SK-N-MC (cell line): ENCODE measurements around the gene LINC01488.

Experiments used
- DNase-seq: peaks from one replicate; pipeline ENCODE4 v3.0.0-alpha.2; 2011; ENCODE audit warnings: low read depth, low spot score
- H3K27ac ChIP-seq: fragments of 200-600 bp; sonication (generic); 2 replicates; pipeline ENCODE4 v1.5.1; 2016; ENCODE audit warnings: mixed run types
- H3K36me3 ChIP-seq: fragments of 200-600 bp; sonication (generic); 2 replicates; pipeline ENCODE4 v1.6.1; 2017; ENCODE audit warnings: antibody characterized with exemption, low read length, mixed read lengths; ENCODE audit not compliant: insufficient read depth
- H3K4me3 ChIP-seq: fragments of 200-600 bp; sonication (generic); 2 replicates; pipeline ENCODE4 v1.5.1; 2016
- H3K9ac ChIP-seq: fragments of 200-600 bp; sonication (generic); 2 replicates; pipeline ENCODE4 v1.8.0; 2017; ENCODE audit warnings: mixed run types, mixed read lengths; ENCODE audit not compliant: insufficient read length
- H3K9me3 ChIP-seq: fragments of 200-600 bp; sonication (generic); 2 replicates; pipeline ENCODE4 v1.6.1; 2017; ENCODE audit warnings: low read depth, mild to moderate bottlenecking, antibody characterized with exemption, low read length, moderate library complexity, mixed read lengths
- EZH2 ChIP-seq: fragments of 200-600 bp; sonication (generic); IDR thresholded peaks from one replicate; pipeline ENCODE4 v1.6.1; 2017; ENCODE audit warnings: antibody characterized with exemption
- FOXP2 ChIP-seq: optimal IDR thresholded peaks from 2 replicates; pipeline ENCODE3; 2011; ENCODE audit warnings: mild to moderate bottlenecking, moderate library complexity; ENCODE audit not compliant: insufficient read depth; ENCODE audit errors: extremely low read length, control extremely low read depth
- POLR2AphosphoS5 ChIP-seq: IDR thresholded peaks from 2 replicates; pipeline ENCODE4 v1.6.1; 2012; ENCODE audit warnings: mild to moderate bottlenecking, low read depth, low read length, borderline replicate concordance

LINC01488 gene

DNA sequence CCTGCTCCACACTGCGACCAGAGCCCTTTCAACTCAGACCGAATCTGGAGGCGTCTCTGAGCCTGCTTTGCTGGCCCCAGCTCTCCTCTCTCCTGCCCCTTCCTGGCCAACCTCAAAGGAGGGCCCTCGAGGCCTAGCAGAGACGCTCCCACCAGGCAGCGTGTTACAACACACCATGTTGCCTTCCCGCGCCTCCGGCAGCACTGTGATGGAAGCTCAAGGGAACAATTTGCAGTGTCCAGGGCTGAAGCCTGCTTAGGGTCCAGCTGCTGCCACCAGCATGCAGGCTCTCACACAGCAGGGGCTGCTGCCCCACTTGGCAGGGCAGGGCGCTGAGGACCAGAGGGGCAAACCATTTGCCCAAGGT, 18.4 kb downstream of the LINC01488 start:
- H3K36me3 ChIP-seq: no peaks in the 10 kb centered on the region
- no peak overlapping the region for H3K9ac ChIP-seq
- H3K27ac ChIP-seq: no peak overlapping the region
- DNase-seq: no peak
- no peak for TF ChIP-seq FOXP2
- TF ChIP-seq EZH2: no peak
- TF ChIP-seq POLR2AphosphoS5: no peak
- H3K4me3 ChIP-seq: no peak overlapping the region
- H3K9me3 ChIP-seq: no peaks in the 10 kb centered on the region

GRCh38 chr11:69500285-69501120, 19.0 kb downstream of the LINC01488 start:
- Histone ChIP-seq H3K27ac (no peak overlapping the region), H3K9ac (no peak overlapping the region), H3K36me3 (no peaks in the 10 kb centered on the region), H3K9me3 (no peaks in the 10 kb centered on the region), H3K4me3 (no peak overlapping the region)
- DNase-seq: no peak
- TF ChIP-seq POLR2AphosphoS5 (no peak), FOXP2 (no peak), EZH2 (no peak)

DNA sequence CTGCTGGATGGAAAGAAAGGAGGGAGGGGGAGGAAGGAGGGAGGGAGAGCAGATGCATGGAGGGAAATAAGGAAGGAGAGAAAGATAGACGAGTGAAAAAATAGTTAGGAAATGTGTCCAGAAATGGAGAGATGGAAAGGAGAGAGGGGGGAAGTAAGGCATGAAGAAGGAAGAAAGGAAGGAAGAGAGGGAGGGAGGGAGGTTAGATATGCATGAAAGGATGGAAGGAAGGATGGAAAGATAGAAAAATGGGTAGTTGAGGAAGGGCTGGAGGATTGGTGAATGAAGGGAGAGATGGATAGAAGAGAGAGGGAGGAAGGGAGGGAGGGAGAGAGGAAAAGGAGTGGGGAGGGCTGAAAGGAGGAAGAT, 19.6 kb downstream of the LINC01488 start:
- Histone ChIP-seq H3K27ac (no peak overlapping the region), H3K9ac (no peak overlapping the region), H3K4me3 (no peak overlapping the region), H3K36me3 (no peaks in the 10 kb centered on the region), H3K9me3 (no peaks in the 10 kb centered on the region)
- no peak for DNase-seq
- TF ChIP-seq EZH2: no peak

DNA sequence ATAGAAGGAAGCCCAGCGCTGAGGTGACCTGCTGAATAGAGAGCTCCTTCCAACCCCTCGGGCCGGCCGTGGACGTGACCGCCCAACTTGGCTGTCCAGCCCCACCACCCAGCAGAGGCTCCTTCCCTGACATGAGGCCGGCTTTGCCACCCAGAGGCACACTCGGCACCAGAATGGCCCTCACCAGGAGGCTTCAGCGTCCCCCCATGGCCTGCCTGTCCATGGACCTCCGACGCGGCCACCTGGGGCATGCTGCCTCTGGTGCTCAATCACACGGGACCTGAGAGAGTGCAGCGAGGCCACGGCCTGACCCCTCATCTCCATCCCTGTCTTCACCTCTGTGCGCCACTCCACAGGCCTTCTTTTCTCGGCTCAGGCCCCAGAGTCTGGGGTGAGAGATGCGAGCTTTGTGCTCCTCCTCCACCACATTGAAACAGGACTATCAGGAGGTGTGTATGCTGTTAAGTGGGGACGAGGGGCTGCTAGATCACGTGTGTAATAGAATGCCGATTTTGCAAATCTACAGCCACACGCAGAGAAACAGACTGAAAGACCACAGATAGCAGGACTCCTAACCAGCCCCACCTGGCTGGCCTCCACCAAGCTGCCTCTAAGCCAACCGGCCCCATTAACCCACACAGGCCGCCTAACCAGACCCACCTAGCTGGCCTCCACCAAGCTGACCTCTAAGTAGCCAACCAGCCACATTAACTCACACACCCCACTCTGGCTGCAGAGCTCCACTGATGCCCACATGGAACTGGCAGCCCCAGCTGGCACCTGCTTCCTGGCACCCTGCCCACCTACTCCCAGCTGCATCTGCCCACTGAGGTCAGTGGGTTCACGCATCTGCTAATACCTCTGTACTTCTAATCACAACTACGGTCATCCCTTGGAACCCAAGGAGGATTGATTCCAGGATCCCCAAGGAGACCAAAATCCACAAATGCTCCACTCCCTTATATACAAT, 20.7 kb downstream of the LINC01488 start:
- Histone ChIP-seq H3K4me3 (no peak overlapping the region), H3K36me3 (no peaks in the 10 kb centered on the region), H3K9me3 (no peaks in the 10 kb centered on the region), H3K27ac (no peak overlapping the region), H3K9ac (no peak overlapping the region)
- no peak for DNase-seq
- no peak for TF ChIP-seq FOXP2
- no peak for TF ChIP-seq EZH2
- no peak for TF ChIP-seq POLR2AphosphoS5

DNA sequence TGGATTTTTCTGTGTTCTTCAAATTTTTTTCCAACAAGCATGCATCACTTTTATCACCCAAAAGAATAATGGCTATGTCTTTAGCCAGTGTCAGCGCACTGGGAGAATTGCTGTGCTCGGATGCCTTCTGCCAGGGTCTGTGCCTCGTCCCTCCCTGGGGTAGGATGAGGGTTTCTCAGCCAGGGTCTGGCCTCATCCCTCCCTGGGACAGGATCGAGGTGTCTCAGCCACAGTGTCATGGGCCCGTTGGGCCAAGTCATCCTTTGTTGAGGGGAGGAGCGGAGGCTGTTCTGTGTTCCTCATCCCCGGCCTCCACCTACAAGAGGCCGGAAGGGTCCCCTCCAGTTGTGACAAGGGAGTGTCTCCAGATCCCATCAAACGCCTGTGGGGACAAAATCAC, 22.7 kb downstream of the LINC01488 start:
- no peak overlapping the region for H3K27ac ChIP-seq
- no peaks in the 10 kb centered on the region for H3K9me3 ChIP-seq
- no peak for TF ChIP-seq EZH2
- no peak overlapping the region for H3K9ac ChIP-seq
- H3K4me3 ChIP-seq: no peak overlapping the region
- no peaks in the 10 kb centered on the region for H3K36me3 ChIP-seq
- no peak for DNase-seq

- no peak overlapping the region for H3K27ac ChIP-seq
- DNase-seq: no peak
- TF ChIP-seq FOXP2: no peak
- no peak for TF ChIP-seq POLR2AphosphoS5
- TF ChIP-seq EZH2: no peak
These were observed 23.3 kb downstream of the LINC01488 start for GRCh38 chr11:69504576-69505335.

GRCh38 chr11:69508974-69509373, 27.5 kb downstream of the LINC01488 start:
- H3K9me3 ChIP-seq: no peaks in the 10 kb centered on the region
- H3K9ac ChIP-seq: no peak overlapping the region
- H3K27ac ChIP-seq: no peak overlapping the region
- H3K4me3 ChIP-seq: no peak overlapping the region
- H3K36me3 ChIP-seq: no peaks in the 10 kb centered on the region
- no peak for DNase-seq
- no peak for TF ChIP-seq FOXP2
- TF ChIP-seq EZH2: no peak
- no peak for TF ChIP-seq POLR2AphosphoS5

More at GRCh38 chr11:69504576-69505335, 23.3 kb downstream of the LINC01488 start:
- Histone ChIP-seq H3K9me3 (no peaks in the 10 kb centered on the region), H3K36me3 (no peaks in the 10 kb centered on the region), H3K4me3 (no peak overlapping the region), H3K9ac (no peak overlapping the region)

DNA sequence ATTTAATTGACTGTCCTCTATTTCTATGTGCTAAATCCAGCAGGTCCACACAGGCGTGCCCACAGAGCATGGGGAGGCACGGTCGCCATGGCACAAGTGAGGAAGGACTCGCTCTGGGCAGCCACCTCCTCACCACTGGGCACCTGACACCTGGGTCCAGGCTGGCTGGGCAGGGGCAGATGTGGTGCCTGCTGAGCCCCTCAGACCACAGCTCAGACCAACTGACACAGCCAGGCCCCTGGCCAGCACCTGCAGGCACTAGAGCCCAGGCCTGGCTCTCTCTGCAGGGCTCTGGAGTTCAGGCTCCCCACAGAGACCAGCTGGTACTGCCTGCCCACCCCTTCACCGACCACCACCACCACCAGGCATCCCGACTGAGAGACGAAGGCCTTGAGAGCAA, 27.9 kb downstream of the LINC01488 start:
- no peak overlapping the region for H3K4me3 ChIP-seq
- no peaks in the 10 kb centered on the region for H3K36me3 ChIP-seq
- no peaks in the 10 kb centered on the region for H3K9me3 ChIP-seq
- no peak for TF ChIP-seq FOXP2
- no peak for TF ChIP-seq POLR2AphosphoS5
- TF ChIP-seq EZH2: no peak
- H3K9ac ChIP-seq: no peak overlapping the region
- DNase-seq: no peak
- no peak overlapping the region for H3K27ac ChIP-seq
